GM18508 (cell line): ENCODE results near the gene CCR5AS.
"Not testable (repeated sequence)": the region's sequence is repeated elsewhere in the genome, so short reads cannot be mapped to it uniquely, and the experiment has no call there.

Experiments
- ATAC-seq: cut with Tn5 transposase; IDR thresholded peaks from one replicate; pipeline ENCODE4 v1.9.1; 2021; ENCODE audit warnings: moderate number of reproducible peaks; ENCODE audit not compliant: insufficient read depth, unreplicated experiment

CCR5AS gene

DNA sequence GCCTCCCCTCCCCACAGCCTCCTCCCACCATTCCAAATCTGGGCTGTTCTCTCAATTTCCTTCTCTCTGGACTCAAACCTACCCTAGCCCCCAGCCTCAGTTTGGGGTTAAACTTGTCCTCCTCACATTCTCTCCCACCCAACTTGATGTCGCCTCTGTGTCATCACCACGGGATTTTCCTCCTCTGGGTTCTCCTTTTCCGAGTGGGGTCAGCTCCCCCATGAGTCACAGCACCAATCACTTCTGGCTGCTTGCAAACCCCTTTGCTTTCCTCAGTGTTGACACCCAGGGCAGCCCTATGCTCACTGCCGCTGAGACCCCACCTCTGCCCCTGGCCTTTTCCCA, 451 bp downstream of the CCR5AS start:
- no peak for ATAC-seq

DNA sequence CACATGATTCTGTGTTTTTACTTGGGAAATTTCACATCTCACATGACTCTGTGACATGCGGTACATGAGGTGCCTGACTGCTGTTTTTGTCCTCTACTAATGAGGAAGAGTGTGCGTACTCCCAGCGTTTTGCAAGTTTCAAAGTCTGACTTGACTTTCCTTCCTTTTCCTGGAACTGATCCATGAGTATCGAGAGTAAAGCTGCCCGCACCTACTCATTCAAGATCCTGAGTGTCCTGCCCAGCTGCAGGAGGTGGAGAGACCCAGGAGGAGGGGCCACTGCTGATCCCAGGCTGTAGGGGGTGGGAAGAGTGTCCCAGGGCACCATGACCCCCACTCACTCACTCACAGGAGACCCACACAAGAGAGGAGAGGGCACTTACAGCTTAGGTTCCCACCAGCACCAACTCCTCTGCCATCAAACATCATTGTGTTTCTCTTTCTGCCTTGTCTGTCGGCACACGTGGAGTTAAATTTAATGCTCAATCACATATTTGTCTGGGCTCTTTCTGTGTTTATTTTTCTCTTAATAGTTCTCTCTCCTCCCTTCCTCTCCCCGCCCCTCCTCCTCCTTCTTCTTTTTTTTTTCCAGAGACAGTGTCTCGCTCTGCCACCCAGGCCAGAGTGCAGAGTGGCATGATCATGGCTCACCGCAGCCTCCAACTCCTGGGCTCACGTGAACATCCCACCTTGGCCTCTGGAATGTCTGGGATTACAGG, 1.4 kb downstream of the CCR5AS start:
- no peak for ATAC-seq

DNA sequence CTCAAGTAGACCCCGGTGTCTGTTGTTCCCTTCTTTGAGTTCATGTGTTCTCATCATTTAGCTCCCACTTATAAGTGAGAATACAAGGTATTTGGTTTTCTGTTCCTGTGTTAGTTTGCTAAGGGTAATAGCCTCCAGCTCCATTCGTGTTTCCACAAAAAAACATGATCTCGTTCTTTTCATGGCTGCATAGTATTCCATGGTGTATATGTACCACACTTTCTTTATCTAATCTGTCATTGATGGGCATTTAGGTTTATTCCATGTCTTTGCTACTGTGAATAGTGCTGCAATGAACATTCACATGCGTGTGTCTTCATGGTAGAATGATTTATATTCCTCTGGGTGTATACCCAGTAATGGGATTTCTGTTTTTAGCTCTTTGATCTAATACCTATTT, 4.0 kb downstream of the CCR5AS start:
- ATAC-seq = not testable (repeated sequence)

DNA sequence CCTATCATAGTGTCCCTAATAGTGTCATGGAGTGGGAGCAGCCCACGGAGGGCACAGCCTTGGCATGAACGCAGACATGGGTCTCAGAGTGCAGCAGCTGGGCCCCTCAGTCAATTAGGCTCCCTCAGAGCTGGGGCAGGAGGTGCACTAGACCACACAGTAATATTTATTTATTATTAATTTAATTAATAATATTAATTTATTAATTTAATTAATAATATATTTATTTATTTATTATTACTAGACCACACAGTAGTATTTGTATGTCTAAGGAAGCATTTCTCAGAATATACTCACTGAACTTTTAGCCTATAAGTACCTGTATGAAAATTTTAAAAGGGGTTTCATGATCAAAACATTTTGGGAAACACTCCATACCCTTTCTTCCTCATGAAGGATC, 5.3 kb downstream of the CCR5AS start:
- no peak for ATAC-seq

DNA sequence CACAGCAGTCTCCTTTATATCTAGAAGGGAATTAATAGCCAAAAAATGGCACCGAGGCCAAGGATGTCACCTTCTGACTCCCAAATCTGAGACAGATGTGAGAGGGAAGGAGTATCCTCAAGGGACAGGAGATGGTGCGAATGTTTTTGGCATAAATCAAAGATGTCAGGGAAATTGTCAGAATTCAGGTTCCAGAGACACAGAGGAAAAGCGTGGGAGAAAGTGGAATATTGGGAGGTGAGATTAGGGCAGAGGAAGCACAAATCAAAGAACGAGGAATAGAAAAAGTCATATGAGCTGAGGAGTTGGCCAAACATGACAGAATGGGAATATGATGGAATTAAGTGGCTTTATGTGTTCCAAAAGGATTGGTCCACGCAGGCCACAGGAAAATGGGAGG, 6.0 kb downstream of the CCR5AS start:
- ATAC-seq = no peak

DNA sequence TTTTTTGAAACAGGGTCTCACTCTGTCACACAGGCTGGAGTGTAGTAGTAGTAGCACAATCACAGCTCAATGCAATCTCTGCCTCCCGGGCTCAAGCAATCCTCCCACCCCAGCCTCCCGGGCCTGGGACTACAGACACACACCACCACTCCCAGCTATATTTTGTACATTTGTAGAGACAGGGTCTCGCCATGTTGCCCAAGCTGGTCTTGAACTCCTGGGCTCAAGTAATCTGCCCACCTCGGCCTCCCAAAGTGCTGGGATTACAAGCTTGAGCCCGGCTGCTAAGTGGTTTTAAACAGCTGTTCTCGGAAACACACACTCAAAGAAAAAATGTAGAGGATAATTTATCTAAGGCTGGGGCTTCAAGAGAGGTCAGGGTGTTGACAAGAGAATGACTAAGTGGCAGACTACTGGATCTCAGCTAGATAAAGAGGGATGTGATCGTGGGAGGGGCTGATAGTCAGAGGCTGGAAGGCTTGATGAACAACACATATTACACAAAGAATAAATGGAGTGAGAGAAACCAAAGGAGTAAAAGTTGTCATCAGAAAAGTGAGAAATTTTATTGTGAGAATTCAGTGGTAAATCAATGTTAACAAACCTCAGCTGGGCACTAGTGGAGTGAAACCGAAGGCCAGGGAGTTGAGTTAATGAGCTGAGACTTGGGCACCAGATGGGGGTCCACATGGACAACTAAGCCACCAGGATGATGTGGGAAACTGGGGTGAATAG, 6.7 kb downstream of the CCR5AS start:
- ATAC-seq = no peak

DNA sequence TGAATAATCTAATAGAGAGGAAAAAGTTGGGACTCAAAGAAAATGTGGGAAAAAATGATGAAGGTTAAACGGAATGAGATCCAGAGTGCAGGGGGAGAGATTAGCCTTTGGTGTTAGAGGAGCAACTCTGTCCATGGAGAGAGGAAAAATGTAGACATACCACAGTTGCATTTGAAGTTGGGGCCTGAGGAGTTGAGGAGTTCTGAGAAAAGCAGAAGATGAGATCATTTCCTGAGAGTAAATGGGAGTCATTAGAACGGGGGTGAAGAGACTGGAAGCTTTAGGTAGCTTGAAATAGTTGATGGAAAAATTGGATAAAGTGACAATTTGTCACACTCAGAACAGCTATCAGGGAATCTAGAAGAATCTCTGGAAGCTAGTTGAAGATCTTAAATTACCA, 7.3 kb downstream of the CCR5AS start:
- ATAC-seq = no peak

DNA sequence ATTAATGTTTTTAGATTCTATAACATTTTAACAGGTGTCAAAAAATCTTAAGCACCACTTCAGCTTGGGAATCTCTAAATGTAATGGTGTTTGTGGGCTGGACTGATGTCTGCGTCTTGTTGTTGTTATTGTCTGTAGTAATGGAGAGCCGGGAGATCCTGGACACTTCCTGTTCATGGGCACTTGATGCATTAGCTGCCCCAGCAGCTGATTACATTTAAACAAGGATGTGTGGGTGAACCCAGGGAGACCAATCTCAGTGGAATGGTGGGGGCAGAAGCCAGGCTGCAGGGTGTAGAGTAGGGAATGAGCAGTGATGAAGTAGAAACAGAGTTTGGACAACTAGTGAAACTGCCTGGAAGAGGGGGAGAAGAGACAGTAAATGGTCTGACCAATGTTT, 7.8 kb downstream of the CCR5AS start:
- ATAC-seq = no peak

DNA sequence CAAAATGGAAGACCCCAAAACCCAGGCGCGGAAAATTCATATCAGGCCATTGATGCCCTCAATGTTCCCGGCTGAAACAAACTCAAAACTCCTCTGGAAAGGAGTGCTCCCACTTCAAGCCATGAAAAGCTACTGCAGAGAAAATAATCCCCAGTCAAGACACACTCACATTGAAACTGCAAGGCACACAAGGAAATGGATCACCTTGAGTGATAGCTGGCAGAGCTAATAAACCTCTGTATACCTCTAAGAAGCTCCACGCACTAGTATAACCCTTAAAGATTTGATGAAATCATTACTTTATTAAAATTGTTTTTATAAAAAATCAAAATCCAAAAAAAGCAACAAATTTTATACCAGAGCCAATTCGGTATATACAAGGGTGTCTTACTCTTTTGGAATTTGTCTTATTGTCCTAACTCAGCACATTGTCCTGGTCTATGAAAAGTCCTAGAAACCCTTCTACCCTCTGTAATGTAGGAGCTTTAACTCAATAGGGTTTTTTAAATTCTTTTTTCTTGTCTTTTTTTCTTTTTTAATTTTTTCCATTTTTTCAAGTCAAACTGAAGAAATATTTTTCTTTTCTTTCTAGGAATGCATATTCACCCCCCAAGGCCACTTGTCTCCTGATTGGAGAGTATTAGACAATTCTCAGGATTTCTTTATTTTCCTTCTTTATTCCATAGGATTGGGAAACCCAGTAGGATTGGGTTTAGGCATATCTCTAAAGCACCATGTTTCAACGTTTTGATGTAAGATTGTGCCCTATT, 8.5 kb downstream of the CCR5AS start:
- no peak for ATAC-seq

DNA sequence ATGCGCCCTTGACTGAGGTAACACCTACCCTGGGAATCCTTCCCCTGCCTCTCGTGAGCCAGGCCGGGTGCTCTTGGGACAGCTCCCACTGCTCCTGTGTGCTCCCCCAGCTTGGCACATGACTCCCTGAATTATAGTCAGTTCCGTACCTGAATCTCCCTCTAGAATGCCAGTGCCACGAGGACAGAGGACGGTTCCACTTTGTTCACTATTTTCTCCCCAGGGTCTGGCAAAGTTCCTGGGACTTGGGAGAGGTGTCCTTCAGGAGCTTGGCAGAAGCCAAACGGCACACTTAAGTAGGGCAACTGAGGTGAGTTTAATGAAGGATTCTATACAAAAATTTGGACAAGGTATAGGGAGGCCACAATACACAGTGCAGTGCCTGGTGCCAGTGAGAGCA, 9.8 kb downstream of the CCR5AS start:
- no peak for ATAC-seq

DNA sequence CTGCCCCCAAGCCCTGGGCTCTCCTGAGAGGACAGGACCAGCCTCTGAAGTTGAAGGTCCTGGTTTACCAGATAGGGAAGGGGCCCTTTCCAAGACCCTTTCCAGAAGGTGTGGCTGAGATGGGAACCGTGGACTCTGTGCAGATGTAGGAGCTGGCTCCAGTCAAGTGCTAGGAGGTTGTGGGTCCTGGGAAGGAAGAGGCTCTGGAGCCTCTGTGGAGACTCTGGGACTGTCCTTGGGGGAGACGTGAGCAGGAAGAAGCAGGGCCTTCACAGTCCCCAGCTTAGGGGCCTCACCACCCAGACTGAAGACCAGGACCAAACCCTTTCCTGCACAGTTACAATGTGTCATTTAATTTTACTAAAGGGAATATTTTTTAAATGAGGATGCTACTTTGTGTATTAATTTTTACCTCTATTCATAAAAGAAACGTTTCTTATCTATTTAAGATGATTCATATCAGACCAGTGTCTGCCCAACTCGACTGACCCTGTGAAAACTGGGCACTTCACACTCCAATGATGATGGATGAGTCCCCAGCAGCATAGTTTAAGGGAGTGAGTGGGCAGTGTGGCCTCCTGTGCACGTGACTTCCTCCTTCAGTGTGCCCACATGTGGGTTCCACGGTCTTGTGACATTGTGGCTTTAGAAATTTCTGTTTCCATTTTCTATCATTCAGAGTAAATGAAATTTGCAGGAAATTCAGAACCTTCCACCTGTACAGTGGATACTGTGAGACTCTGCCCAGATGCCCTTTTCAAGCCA, 10.9 kb downstream of the CCR5AS start:
- no peak for ATAC-seq

DNA sequence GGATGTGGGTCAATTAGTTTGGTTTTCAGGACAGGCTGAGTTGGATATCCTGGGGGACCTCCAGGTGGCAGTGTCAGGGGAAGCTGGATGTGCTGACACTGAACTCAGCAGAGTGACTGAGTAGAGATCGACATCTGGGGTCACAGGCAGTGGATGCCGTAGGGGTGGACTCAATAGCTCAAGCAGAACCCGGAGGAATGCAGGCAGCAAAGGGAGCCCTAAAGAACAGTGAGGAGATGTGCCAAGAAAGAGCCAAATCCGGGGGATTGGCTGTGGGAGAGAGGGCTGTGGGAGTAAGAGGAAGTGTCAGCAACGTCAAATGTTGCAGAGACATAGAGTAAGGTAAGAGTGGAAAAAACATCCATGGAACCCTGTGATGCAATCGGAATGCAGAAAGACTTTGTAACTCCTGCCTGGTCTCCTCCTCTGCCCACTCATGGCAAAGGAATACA, 11.6 kb downstream of the CCR5AS start:
- ATAC-seq = no peak

DNA sequence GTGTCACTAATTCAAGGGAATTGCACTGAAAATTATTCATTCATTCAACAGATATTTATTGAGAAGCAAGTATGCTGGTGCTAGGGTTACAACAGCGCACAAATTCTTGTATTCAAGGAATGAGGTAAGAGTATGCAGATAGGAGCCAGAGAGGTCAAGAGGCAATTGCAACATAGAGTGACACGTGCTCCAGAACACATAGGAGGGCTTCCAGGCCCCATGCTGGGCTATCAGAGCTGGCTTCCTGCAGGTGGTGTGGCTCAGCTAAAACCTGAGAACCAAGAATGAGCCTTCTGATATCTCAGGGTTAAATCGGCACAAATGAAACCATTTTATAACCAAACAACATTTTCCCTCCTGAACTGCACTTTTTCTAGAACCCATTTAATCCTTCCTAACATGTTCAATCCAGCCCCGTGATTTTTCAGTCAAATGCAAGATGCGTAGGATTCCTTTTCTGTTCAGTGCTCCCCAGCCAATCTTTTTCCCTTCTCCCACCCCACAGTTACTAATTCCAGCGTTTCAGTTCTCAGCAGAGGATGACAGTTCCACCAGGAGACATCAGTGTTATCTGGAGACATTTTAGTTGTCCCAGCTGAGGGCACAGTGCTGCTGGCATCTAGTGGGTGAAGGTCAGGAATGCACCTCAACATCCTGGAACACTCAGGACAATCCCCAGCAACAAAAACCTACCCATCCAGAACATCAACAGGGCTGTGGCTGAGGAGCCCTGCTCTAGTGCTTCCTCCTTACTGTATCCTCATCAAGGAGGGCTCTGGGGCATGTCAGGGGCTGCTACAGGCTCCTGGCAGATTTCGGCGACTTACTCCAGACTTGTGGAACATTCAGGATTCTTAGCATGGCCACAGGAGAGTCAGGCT, 13.1 kb downstream of the CCR5AS start:
- no peak for ATAC-seq

DNA sequence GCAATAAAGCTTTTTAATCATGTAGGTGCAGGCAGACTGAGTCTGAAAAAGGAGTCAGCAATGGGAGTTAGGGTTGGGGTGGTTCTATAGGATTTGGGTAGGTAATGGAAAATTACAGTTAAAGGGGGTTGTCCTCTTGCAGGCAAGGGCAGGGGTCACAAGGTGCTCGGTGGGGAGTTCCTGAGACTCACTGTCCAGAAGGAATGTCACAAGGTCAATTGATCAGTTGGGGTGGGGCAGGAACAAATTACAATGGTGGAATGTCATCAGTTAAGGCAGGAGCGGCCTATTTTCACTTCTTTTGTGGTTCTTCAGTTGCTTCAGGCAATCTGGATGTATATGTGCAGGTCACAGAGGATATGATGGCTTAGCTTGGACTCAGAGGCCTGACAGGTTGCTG, 13.9 kb downstream of the CCR5AS start:
- no peak for ATAC-seq

DNA sequence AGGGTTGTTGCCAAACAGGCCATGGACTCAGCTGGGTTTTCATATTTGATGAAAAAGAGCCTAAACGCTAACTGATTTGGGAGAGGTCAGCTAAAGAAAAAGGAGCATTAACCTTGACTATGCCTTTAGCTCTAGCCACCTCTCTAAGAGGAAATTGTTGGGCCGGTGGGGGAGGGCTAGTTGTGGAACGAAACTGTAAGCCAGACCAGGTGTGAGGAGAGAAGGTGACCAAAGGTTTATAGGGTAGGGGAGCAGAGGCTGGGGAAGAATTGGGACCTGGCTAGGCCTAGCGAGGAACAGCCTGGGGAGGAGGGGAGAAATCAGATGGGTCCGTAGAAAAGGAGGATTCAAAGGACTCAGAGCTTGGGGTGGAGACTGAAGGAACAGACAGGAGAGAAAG, 15.3 kb downstream of the CCR5AS start:
- ATAC-seq = not testable (repeated sequence)

DNA sequence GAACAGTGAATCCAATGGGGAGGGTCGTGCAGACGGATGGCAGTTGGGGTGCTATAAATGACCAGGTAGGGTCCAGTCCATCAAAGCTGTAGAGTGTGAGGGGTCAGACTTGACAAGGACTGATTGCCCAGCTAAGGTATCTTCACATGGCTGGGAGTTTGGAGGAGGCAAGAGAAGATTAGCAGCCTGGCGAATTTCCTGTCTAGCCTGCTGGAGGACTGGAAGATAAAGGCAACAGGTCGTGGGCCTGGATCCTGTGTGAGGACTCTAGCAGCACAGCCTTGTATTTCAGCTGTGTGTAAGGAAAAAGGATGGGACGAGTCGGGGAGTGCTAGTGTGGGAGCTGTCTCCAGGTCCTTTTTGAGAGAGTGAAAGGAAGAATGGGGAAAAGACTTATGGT, 17.6 kb downstream of the CCR5AS start:
- no peak for ATAC-seq

DNA sequence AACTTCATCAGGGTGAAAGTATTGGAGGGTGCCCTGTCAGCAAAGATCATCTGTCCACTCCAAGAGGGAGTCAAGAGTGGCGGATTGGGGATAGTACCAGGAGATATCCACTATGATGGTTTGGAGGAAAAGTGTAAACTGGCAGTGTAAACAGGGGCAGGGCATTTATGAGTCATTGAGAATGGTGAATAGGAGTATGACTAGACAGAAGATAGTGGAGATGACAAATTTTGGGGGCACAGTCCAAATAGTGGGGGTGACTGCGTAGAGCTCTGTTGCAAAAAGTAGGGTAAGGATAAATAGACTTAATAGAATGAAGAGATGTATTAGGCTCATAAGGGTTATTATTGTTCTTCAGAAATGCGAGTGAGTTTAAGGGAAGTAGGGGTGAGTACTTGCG, 18.0 kb downstream of the CCR5AS start:
- ATAC-seq = not testable (repeated sequence)

DNA sequence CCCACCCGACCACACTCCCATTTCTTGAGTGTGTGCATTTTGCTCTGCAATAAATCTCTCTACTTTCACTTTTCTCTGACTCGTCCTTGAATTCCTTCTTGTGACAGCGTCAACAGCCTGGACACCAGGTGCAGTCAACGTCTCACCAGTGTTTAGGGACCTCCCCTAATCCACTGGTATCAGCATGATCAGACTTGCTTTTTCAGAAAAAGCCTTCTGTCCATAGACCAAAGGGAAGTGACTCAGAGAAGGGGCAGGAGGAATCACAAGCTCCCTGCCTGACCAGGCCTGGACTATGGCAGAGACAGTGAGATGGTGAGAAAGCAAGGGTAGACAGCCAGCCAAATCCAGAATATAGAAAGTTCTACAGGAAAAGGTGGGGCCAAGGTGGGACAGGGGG, 20.7 kb downstream of the CCR5AS start:
- no peak for ATAC-seq

DNA sequence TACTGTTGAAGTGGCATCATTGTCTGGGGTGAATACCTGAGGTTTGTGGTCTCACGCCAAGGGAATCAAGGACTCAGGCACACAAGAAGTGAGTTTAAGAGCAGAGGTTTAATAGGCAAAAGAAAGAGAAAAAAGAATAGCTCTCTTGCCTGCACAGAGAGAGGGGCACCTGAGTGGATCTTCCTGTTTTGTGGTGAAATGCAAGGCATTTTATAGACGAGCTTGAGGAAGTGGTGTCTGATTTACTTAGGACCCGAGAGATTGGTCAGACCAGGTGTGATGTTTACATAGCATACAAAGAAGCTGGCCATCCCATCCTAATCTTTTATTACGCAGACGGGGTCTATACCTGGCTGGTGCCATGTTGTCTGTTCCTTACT, 22.9 kb downstream of the CCR5AS start:
- no peak for ATAC-seq
